Measurements from ENCODE around the gene E2F7.
A peak's percentile ranks its signal among the peaks of the same experiment; 100 is the strongest.

Gene E2F7

GRCh38 chr12:77019920-77020319, 45.4 kb downstream of the E2F7 start:
- peaks cover 0 to 7% of the 10 kb centered on the region in 2 experiments for H3K4me1 ChIP-seq (ENCODE audit: control insufficient read depth in 1 of 2, insufficient read depth in 1 of 2, low read depth in 1 of 2, low read length in 1 of 2)
- no peaks in the 10 kb centered on the region for H3K27me3 ChIP-seq
- H3K36me3 ChIP-seq: peaks cover 33% of the 10 kb centered on the region
- no peak overlapping the region for H3K4me3 ChIP-seq (ENCODE audit: low read depth in 1 of 2, low read length in 1 of 2)
- no peak overlapping the region for H3K27ac ChIP-seq
- TF ChIP-seq, protein P1, sequence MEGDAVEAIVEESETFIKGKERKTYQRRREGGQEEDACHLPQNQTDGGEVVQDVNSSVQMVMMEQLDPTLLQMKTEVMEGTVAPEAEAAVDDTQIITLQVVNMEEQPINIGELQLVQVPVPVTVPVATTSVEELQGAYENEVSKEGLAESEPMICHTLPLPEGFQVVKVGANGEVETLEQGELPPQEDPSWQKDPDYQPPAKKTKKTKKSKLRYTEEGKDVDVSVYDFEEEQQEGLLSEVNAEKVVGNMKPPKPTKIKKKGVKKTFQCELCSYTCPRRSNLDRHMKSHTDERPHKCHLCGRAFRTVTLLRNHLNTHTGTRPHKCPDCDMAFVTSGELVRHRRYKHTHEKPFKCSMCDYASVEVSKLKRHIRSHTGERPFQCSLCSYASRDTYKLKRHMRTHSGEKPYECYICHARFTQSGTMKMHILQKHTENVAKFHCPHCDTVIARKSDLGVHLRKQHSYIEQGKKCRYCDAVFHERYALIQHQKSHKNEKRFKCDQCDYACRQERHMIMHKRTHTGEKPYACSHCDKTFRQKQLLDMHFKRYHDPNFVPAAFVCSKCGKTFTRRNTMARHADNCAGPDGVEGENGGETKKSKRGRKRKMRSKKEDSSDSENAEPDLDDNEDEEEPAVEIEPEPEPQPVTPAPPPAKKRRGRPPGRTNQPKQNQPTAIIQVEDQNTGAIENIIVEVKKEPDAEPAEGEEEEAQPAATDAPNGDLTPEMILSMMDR (IDR thresholded peaks at IDR 0.05): no peak
- no peaks in the 10 kb centered on the region for H3K9me3 ChIP-seq

DNA sequence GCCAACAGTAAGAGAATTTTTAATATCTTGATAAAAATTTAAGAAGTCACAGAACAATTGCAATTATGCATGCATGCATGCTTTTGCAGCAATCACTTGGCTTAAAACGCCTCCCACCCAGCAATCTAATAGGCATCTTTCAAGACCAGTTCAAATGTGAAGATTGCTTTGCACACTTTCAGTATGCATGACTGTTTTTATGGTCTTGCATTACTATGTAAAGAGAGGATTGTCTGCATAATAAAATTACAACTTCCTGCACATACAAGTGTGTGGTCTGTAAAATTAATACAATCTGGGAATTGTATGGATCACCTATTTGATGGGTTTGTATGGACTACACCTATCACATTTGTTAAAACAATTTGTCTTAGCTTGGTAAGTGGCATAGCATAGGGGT, 48.8 kb downstream of the E2F7 start:
- peaks cover 0 to 7% of the 10 kb centered on the region in 2 experiments for H3K4me1 ChIP-seq (ENCODE audit: control insufficient read depth in 1 of 2, insufficient read depth in 1 of 2, low read depth in 1 of 2, low read length in 1 of 2)
- TF ChIP-seq, protein P1 (IDR thresholded peaks at IDR 0.05): no peak
- H3K9me3 ChIP-seq: no peaks in the 10 kb centered on the region
- H3K4me3 ChIP-seq (ENCODE audit: low read depth in 1 of 2, low read length in 1 of 2): no peak overlapping the region
- H3K27me3 ChIP-seq: no peaks in the 10 kb centered on the region
- peaks cover 14% of the 10 kb centered on the region for H3K36me3 ChIP-seq
- no peak overlapping the region for H3K27ac ChIP-seq

DNA sequence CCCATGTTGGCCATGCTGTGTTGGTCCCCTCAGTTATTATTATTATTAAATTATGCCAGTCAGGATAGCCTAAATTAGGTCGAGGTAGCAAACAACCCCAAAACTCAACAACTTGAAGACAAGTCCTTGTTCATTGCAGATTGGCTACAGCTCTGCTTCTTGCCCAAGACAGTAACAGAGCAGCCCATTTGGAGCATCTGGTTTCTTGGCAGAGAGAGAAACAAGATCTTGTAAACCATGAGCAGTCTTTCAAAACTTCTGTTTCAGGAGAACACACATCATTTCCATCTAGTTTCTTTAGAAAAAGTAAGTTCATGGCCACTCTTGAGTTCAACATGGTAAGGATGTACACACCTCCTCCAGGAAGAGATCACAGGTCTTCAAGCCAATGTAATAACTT, 52.3 kb downstream of the E2F7 start:
- TF ChIP-seq, protein P1 (IDR thresholded peaks at IDR 0.05): no peak
- Histone ChIP-seq H3K4me1 (ENCODE audit: control insufficient read depth in 1 of 2, insufficient read depth in 1 of 2, low read depth in 1 of 2, low read length in 1 of 2) (peaks cover 0 to 7% of the 10 kb centered on the region in 2 experiments), H3K36me3 (no peaks in the 10 kb centered on the region), H3K9me3 (no peaks in the 10 kb centered on the region), H3K27me3 (no peaks in the 10 kb centered on the region), H3K4me3 (ENCODE audit: low read depth in 1 of 2, low read length in 1 of 2) (no peak overlapping the region), H3K27ac (no peak overlapping the region)

GRCh38 chr12:77010691-77011548, 54.4 kb downstream of the E2F7 start:
- Histone ChIP-seq H3K27me3 (no peaks in the 10 kb centered on the region), H3K36me3 (no peaks in the 10 kb centered on the region), H3K9me3 (no peaks in the 10 kb centered on the region), H3K4me3 (ENCODE audit: low read depth in 1 of 2, low read length in 1 of 2) (no peak overlapping the region), H3K27ac (no peak overlapping the region), H3K4me1 (ENCODE audit: control insufficient read depth in 1 of 2, insufficient read depth in 1 of 2, low read depth in 1 of 2, low read length in 1 of 2) (no peaks in the 10 kb centered on the region)
- TF ChIP-seq, protein P1 (IDR thresholded peaks at IDR 0.05): peak; percentile 16

GRCh38 chr12:77007476-77007875, 57.9 kb downstream of the E2F7 start:
- Histone ChIP-seq H3K36me3 (no peaks in the 10 kb centered on the region), H3K4me3 (ENCODE audit: low read depth in 1 of 2, low read length in 1 of 2) (no peak overlapping the region), H3K4me1 (ENCODE audit: control insufficient read depth in 1 of 2, insufficient read depth in 1 of 2, low read depth in 1 of 2, low read length in 1 of 2) (no peaks in the 10 kb centered on the region), H3K27ac (no peak overlapping the region), H3K27me3 (no peaks in the 10 kb centered on the region), H3K9me3 (no peaks in the 10 kb centered on the region)
- TF ChIP-seq, protein P1 (IDR thresholded peaks at IDR 0.05): no peak

Data from neutrophil (primary cell).